HCT116 (cell line): ENCODE measurements around the gene AFDN. TPM values are rescaled to one million over a fixed set of nuclear protein-coding genes. Genes with fewer than 3 reads are reported as not detected.

Experiments used
- ATAC-seq: fragments of 200-7000 bp; cut with Tn5 transposase; 2 replicates; pipeline ENCODE4 v1.9.1; 2020; ENCODE audit warnings: mild to moderate bottlenecking, moderate library complexity
- BruUV-seq: library from RNA; stranded (reverse); fragments of 400-500 nt; replicated peaks from 2 replicates; lab custom pipeline; 2021; lab: Mats Ljungman, UMichigan
- CTCF ChIA-PET: fragments of 300-600 bp; sonication (Branson Sonifier 250); formaldehyde crosslinking; loops from one replicate; lab custom pipeline; 2021; ENCODE audit warnings: antibody characterized with exemption; lab: Charles Lee
- POLR2A ChIA-PET: fragments of 300-600, 350-600 bp; sonication (Branson Sonifier 250); formaldehyde crosslinking; loops from one replicate; lab custom pipeline; 2021; ENCODE audit warnings: antibody characterized with exemption; lab: Charles Lee
- RAD21 ChIA-PET, 2 experiments: fragments of 300-600 bp; sonication (Branson Sonifier 250); formaldehyde crosslinking; loops; one replicate each; lab custom pipeline; 2023; ENCODE audit warnings: low total read pairs in 2 of 2; ENCODE audit not compliant: uncharacterized antibody in 2 of 2, unreplicated experiment in 2 of 2, low non-redundant PET in 1 of 2; lab: Charles Lee
- DNase-seq: peaks from one replicate; pipeline ENCODE4 v3.0.0-alpha.2; 2010; ENCODE audit warnings: low read depth, low spot score
- H2AFZ ChIP-seq: fragments of 200-600 bp; shearing (Covaris generic), sonication (generic); 2 replicates; pipeline ENCODE4 v1.6.1; 2017; ENCODE audit warnings: low read depth, mixed run types, mixed read lengths, antibody characterized with exemption, low read length; ENCODE audit not compliant: poor library complexity, severe bottlenecking
- H3K27ac ChIP-seq: 2 replicates; pipeline ENCODE4 v1.5.1; 2012; ENCODE audit warnings: low read depth, low read length
- H3K27me3 ChIP-seq: fragments of 200-600 bp; sonication (generic); 2 replicates; pipeline ENCODE4 v1.6.1; 2016; ENCODE audit warnings: mixed run types, low read length, mixed read lengths; ENCODE audit not compliant: insufficient read depth
- H3K36me3 ChIP-seq, 2 experiments: fragments of 200-500 bp in 1 of 2; fragments of 200-600 bp in 1 of 2; sonication (Bioruptor generic) in 1 of 2; sonication (generic) in 1 of 2; 2 replicates each; pipeline versions ENCODE4 v1.5.1 to v1.6.1; 2014 to 2016; ENCODE audit warnings: low read length in 2 of 2, inconsistent platforms in 1 of 2, mixed read lengths in 1 of 2, mixed run types in 1 of 2; ENCODE audit not compliant: insufficient read depth in 2 of 2, control insufficient read depth in 1 of 2
- H3K4me1 ChIP-seq, 2 experiments: fragments of 200-600 bp in 1 of 2; sonication (generic) in 1 of 2; 2 replicates each; pipeline versions ENCODE4 v1.5.1 to v1.6.1; 2012 to 2017; ENCODE audit warnings: low read length in 2 of 2, inconsistent platforms in 1 of 2, mild to moderate bottlenecking in 1 of 2, mixed read lengths in 1 of 2, mixed run types in 1 of 2, moderate library complexity in 1 of 2; ENCODE audit not compliant: insufficient read depth in 2 of 2, control insufficient read depth in 1 of 2
- H3K4me2 ChIP-seq: fragments of 200-600 bp; sonication (generic); 2 replicates; pipeline ENCODE4 v1.6.1; 2017; ENCODE audit warnings: mixed run types, low read length, mixed read lengths
- H3K4me3 ChIP-seq, 2 experiments: fragments of 200-600 bp in 1 of 2; sonication (generic) in 1 of 2; replicated peaks in 1 of 2; 2 replicates each; pipeline ENCODE4 v1.5.1; 2011 to 2016; ENCODE audit warnings: low read length in 2 of 2, control low read depth in 1 of 2, low read depth in 1 of 2, mild to moderate bottlenecking in 1 of 2, mixed read lengths in 1 of 2, mixed run types in 1 of 2
- H3K79me2 ChIP-seq: fragments of 200-600 bp; sonication (generic); 2 replicates; pipeline ENCODE4 v1.6.1; 2017; ENCODE audit warnings: mild to moderate bottlenecking, mixed run types, low read length, moderate library complexity, mixed read lengths; ENCODE audit not compliant: insufficient read depth
- H3K9ac ChIP-seq: fragments of 200-600 bp; sonication (generic); 2 replicates; pipeline ENCODE4 v1.6.1; 2016; ENCODE audit warnings: low read length, mixed read lengths
- H3K9me2 ChIP-seq: fragments of 200-600 bp; sonication (generic), shearing (Covaris generic); 2 replicates; pipeline ENCODE4 v1.6.1; 2017; ENCODE audit warnings: mixed run types, mild to moderate bottlenecking, moderate library complexity; ENCODE audit not compliant: insufficient read depth
- H3K9me3 ChIP-seq, 2 experiments: fragments of 200-500 bp in 1 of 2; fragments of 200-600 bp in 1 of 2; sonication (Bioruptor generic) in 1 of 2; sonication (generic) in 1 of 2; 2 replicates each; pipeline ENCODE4 v1.6.1; 2014 to 2017; ENCODE audit warnings: low read length in 2 of 2, mixed read lengths in 2 of 2, inconsistent platforms in 1 of 2, low read depth in 1 of 2, mild to moderate bottlenecking in 1 of 2, mixed run types in 1 of 2, moderate library complexity in 1 of 2; ENCODE audit not compliant: control insufficient read depth in 1 of 2, insufficient read depth in 1 of 2
- H4K20me1 ChIP-seq: fragments of 200-600 bp; sonication (generic), shearing (Covaris generic); 2 replicates; pipeline ENCODE4 v1.6.1; 2017; ENCODE audit warnings: mixed run types, mild to moderate bottlenecking, moderate library complexity; ENCODE audit not compliant: insufficient read depth
- CBX3 ChIP-seq: IDR thresholded peaks from 2 replicates; pipeline ENCODE4 v1.6.1; 2012; ENCODE audit warnings: low read depth
- CEBPB ChIP-seq: IDR thresholded peaks from 2 replicates; pipeline ENCODE4 v1.6.1; 2012; ENCODE audit warnings: low read depth
- EGR1 ChIP-seq: IDR thresholded peaks from 2 replicates; pipeline ENCODE4 v1.6.1; 2012; ENCODE audit warnings: low read depth
- EZH2 ChIP-seq: fragments of 200-600 bp; sonication (generic); IDR thresholded peaks from 2 replicates; pipeline ENCODE4 v1.6.1; 2017; ENCODE audit warnings: antibody characterized with exemption, mixed run types
- EZH2phosphoT487 ChIP-seq: fragments of 200-600 bp; IDR thresholded peaks from 2 replicates; pipeline ENCODE4 v1.6.1; 2018; ENCODE audit warnings: antibody characterized with exemption, borderline replicate concordance
- JUND ChIP-seq: IDR thresholded peaks from 2 replicates; pipeline ENCODE4 v1.6.1; 2012
- POLR2A ChIP-seq: IDR thresholded peaks from 2 replicates; pipeline ENCODE4 v1.7.0; 2011; ENCODE audit warnings: borderline replicate concordance; ENCODE audit not compliant: insufficient read depth, insufficient read length; ENCODE audit errors: extremely low read depth
- SIN3A ChIP-seq: IDR thresholded peaks from 2 replicates; pipeline ENCODE4 v1.6.1; 2012; ENCODE audit warnings: low read depth
- SP1 ChIP-seq: IDR thresholded peaks from 2 replicates; pipeline ENCODE4 v1.6.1; 2012; ENCODE audit warnings: low read depth
- SRF ChIP-seq: IDR thresholded peaks from 2 replicates; pipeline ENCODE4 v1.6.1; 2012; ENCODE audit warnings: low read depth
- TCF7L2 ChIP-seq: IDR thresholded peaks from 2 replicates; pipeline ENCODE4 v1.7.0; 2011; ENCODE audit warnings: borderline replicate concordance, inconsistent platforms; ENCODE audit not compliant: insufficient read depth, insufficient read length; ENCODE audit errors: extremely low read depth
- ZFX ChIP-seq: fragments of 450-650 bp; IDR thresholded peaks from 2 replicates; pipeline ENCODE4 v1.6.1; 2017
- ZNF274 ChIP-seq: fragments of 200-500 bp; sonication (Bioruptor generic); IDR thresholded peaks from 2 replicates; pipeline ENCODE4 v1.6.1; 2014; ENCODE audit warnings: mild to moderate bottlenecking, low read depth, low read length, inconsistent platforms
- intact Hi-C: fragments of 100-400 bp; cut with micrococcal nuclease; formaldehyde crosslinking; loops from 2 replicates; pipeline ENCODE4 v1.10.0; 2022
- total RNA-seq: library from RNA; stranded (reverse); gene quantifications from one replicate; pipeline ENCODE4 v1.2.1, GENCODE V29; 2021; ENCODE audit not compliant: unreplicated experiment
- TF ChIP-seq, protein P1 (sequence below): IDR thresholded peaks from 2 replicates; pipeline ENCODE4 v1.6.1; 2011; ENCODE audit warnings: mild to moderate bottlenecking, low read length, moderate library complexity; ENCODE audit not compliant: insufficient replicate concordance; ENCODE audit errors: extremely low read depth
- TF ChIP-seq, protein P2 (sequence below), 3 experiments: fragments of 200-600 bp in 1 of 3; sonication (generic) in 1 of 3; IDR thresholded peaks in 2 of 3; conservative IDR thresholded peaks in 1 of 3; 2 replicates each; pipeline ENCODE4 v1.5.1; 2012 to 2017; ENCODE audit warnings: low read depth in 2 of 3, low read length in 2 of 3, antibody characterized with exemption in 1 of 3, borderline replicate concordance in 1 of 3, control low read depth in 1 of 3, mild to moderate bottlenecking in 1 of 3, mixed read lengths in 1 of 3, mixed run types in 1 of 3, moderate library complexity in 1 of 3; ENCODE audit not compliant: insufficient read depth in 1 of 3

The AFDN gene
- total RNA-seq, 1 experiment from 2014 or later = 59.4 TPM

DNA sequence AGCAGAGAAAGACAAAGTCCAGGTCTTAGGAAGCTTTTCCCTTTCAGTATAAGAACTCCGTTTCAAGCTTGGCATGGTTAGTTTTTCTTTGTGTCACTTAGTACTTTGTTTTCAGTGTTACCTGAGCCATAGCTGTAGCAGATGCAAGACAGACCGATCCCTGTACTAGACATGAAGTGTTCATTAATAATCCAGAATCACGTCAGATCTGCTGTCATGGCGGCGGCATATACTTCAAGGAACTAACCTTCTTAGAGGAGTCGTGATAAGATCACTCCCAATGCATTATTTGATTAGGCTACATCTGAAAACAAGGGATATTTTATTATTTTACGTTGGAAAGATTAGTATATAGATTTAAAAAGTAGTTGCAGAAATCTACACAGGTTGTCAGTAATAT is 83.9 kb downstream of the AFDN start:
- ChIA-PET CTCF (no interaction called here), POLR2A (no interaction called here), RAD21 (no interaction called here)
- H3K36me3 ChIP-seq = peaks cover 9 to 21% of the 10 kb centered on the region in 2 experiments; a peak in 3 of 4 replicates
- BruUV-seq = no TSS peak
- intact Hi-C loops = no loop called here
- no peaks in the 10 kb centered on the region for H3K9me2 ChIP-seq
- H3K4me2 ChIP-seq = no peak overlapping the region
- no peaks in the 10 kb centered on the region for H3K4me1 ChIP-seq
- H2AFZ ChIP-seq = no peak overlapping the region
- no peak for ATAC-seq
- H3K9me3 ChIP-seq = no peaks in the 10 kb centered on the region
- H3K4me3 ChIP-seq = no peak overlapping the region
- no peaks in the 10 kb centered on the region for H3K27me3 ChIP-seq
- no peak overlapping the region for H3K9ac ChIP-seq
- no peaks in the 10 kb centered on the region for H3K79me2 ChIP-seq
- no peaks in the 10 kb centered on the region for H4K20me1 ChIP-seq
- no peak for DNase-seq
- H3K27ac ChIP-seq = no peak overlapping the region
- no peak for TF ChIP-seq POLR2A
- TF ChIP-seq EZH2 = no peak
- no peak for TF ChIP-seq SRF
- TF ChIP-seq SIN3A = no peak
- no peak for TF ChIP-seq EGR1
- TF ChIP-seq ZNF274 = no peak
- TF ChIP-seq EZH2phosphoT487 = no peak
- no peak for TF ChIP-seq CEBPB
- no peak for TF ChIP-seq TCF7L2
- TF ChIP-seq, protein P1, sequence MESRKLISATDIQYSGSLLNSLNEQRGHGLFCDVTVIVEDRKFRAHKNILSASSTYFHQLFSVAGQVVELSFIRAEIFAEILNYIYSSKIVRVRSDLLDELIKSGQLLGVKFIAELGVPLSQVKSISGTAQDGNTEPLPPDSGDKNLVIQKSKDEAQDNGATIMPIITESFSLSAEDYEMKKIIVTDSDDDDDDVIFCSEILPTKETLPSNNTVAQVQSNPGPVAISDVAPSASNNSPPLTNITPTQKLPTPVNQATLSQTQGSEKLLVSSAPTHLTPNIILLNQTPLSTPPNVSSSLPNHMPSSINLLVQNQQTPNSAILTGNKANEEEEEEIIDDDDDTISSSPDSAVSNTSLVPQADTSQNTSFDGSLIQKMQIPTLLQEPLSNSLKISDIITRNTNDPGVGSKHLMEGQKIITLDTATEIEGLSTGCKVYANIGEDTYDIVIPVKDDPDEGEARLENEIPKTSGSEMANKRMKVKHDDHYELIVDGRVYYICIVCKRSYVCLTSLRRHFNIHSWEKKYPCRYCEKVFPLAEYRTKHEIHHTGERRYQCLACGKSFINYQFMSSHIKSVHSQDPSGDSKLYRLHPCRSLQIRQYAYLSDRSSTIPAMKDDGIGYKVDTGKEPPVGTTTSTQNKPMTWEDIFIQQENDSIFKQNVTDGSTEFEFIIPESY = no peak
- TF ChIP-seq, all 23 proteins: peak for 0

DNA sequence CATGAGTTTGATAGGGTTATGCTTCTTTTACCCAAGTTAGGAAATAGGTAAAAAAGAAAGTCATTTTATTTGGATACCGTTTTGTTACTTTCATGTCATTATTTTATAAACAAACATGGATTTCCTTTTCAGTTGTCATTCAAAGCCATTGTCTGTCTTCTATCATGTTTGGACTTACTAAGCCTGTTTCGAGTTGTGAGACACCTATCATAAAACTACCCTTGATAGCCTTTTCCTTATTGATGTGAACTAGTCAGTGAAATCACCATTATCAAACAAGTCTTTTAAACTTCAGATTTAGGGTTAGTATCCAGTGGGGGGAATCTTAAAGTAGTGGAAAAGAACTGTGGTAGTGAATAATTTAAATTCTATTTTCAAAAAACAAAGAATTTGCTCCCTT is 85.8 kb downstream of the AFDN start:
- DNase-seq (no peak), ATAC-seq (no peak)
- intact Hi-C loops = no loop called here
- H3K9me3 ChIP-seq = no peaks in the 10 kb centered on the region
- H3K4me1 ChIP-seq = no peaks in the 10 kb centered on the region
- H2AFZ ChIP-seq = no peak overlapping the region
- H3K4me3 ChIP-seq = no peak overlapping the region
- H3K27me3 ChIP-seq = no peaks in the 10 kb centered on the region
- TF ChIP-seq, protein P2, sequence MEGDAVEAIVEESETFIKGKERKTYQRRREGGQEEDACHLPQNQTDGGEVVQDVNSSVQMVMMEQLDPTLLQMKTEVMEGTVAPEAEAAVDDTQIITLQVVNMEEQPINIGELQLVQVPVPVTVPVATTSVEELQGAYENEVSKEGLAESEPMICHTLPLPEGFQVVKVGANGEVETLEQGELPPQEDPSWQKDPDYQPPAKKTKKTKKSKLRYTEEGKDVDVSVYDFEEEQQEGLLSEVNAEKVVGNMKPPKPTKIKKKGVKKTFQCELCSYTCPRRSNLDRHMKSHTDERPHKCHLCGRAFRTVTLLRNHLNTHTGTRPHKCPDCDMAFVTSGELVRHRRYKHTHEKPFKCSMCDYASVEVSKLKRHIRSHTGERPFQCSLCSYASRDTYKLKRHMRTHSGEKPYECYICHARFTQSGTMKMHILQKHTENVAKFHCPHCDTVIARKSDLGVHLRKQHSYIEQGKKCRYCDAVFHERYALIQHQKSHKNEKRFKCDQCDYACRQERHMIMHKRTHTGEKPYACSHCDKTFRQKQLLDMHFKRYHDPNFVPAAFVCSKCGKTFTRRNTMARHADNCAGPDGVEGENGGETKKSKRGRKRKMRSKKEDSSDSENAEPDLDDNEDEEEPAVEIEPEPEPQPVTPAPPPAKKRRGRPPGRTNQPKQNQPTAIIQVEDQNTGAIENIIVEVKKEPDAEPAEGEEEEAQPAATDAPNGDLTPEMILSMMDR (IDR thresholded peaks at IDR 0.05 in 2 of 3, conservative IDR thresholded peaks at IDR 0.05 in 1 of 3; ENCODE audit: borderline replicate concordance in 1 of 3, insufficient read depth in 1 of 3, low read depth in 2 of 3, low read length in 2 of 3) = no peak
- TF ChIP-seq SP1 (no peak), EGR1 (no peak), CEBPB (no peak), SIN3A (no peak), POLR2A (no peak), JUND (no peak), CBX3 (no peak), ZFX (no peak)
- TF ChIP-seq, protein P1 = no peak
- no TSS peak for BruUV-seq
- H3K27ac ChIP-seq = no peak overlapping the region
- CTCF ChIA-PET = no interaction called here
- H3K79me2 ChIP-seq = no peaks in the 10 kb centered on the region
- H3K4me2 ChIP-seq = no peak overlapping the region
- no peaks in the 10 kb centered on the region for H4K20me1 ChIP-seq
- no peak overlapping the region for H3K9ac ChIP-seq
- POLR2A ChIA-PET = no interaction called here
- peaks cover 11 to 32% of the 10 kb centered on the region in 2 experiments; a peak in 3 of 4 replicates for H3K36me3 ChIP-seq
- no peaks in the 10 kb centered on the region for H3K9me2 ChIP-seq
- RAD21 ChIA-PET = no interaction called here
